Left ventricle myocardium inferior (tissue), 1 donor: ENCODE data around the gene NPY2R. TPM values are rescaled to one million over a fixed set of nuclear protein-coding genes. Genes with fewer than 3 reads are reported as not detected.

Experiments used
- DNase-seq: peaks from one replicate; pipeline ENCODE4 v3.0.0-alpha.2; 2020
- H3K27ac ChIP-seq: fragments of 200-600 bp; replicated peaks from 2 replicates; pipeline ENCODE4 v1.8.0; 2021
- H3K27me3 ChIP-seq: fragments of 200-600 bp; 2 replicates; pipeline ENCODE4 v1.8.0; 2021; ENCODE audit warnings: low read depth
- H3K36me3 ChIP-seq: fragments of 200-600 bp; 2 replicates; pipeline ENCODE4 v1.8.0; 2021
- H3K4me1 ChIP-seq: fragments of 200-600 bp; 2 replicates; pipeline ENCODE4 v1.8.0; 2021
- H3K4me3 ChIP-seq: fragments of 200-600 bp; 2 replicates; pipeline ENCODE4 v1.8.0; 2021; ENCODE audit warnings: mild to moderate bottlenecking, moderate library complexity
- H3K9me3 ChIP-seq: fragments of 200-600 bp; replicated peaks from 2 replicates; pipeline ENCODE4 v1.8.0; 2021
- intact Hi-C: fragments of 100-400 bp; cut with micrococcal nuclease; formaldehyde crosslinking; loops from one replicate; pipeline ENCODE4 v1.11.0; 2022
- total RNA-seq: library from RNA; stranded (reverse); fragmentation: NEBNext Ultra II Directional; extraction: Animal tissue kit (Norgen Biotek cat#: 25700); gene quantifications from one replicate; pipeline ENCODE4 v1.2.1, GENCODE V29; 2021
- TF ChIP-seq, protein P1 (sequence below): fragments of 200-600 bp; IDR thresholded peaks from 2 replicates; pipeline ENCODE4 v1.8.0; 2021; ENCODE audit warnings: antibody characterized with exemption, mild to moderate bottlenecking, borderline replicate concordance
- donor health status: DM: no; HTN: yes; CAD: no; lungs with severe emphysema.

Gene NPY2R
- total RNA-seq, 1 donor from 2014 or later: not detected

DNA sequence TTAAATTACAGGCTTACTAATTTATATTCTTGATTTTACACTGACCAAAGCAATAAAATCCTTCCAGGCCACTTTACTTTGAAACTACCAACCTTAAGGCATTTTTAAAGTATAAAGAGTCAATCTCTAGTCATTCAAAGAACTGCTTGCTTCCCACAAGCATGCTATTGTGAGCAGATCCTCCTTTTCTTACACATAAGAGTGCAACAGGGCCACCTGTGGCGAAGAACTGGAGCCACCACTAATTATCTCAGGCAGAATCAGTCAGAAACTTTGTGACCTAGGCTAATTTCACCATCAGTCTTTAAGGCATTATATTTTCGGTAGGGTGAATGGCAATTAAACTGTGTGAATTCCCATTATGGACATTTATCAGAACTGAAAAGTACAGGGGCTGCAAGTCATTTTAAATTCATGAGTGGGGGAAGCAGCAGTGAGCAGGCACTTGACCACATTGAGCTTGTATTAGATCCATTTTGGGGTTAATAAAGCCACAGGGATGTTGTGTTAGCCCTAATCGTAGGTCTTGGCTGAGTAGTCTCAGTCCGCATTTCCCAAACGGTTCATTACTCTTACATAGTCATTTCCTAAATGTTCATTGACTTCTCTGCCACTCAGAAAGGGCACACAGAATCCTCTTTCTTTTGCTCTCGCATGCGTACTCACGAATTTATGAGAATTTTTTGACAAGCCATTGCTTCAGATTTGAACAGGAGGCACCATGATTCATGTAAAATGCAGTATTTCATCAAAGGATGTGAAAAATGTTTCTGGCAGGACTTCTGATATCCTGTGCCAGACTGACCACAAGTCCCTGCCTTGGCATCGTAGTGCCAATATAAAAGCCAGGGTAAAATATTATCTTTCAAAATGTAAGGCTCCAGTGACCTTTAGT, 39.8 kb downstream of the NPY2R start:
- Histone ChIP-seq H3K36me3 (no peaks in the 10 kb centered on the region), H3K4me3 (no peak overlapping the region), H3K27ac (no peak overlapping the region), H3K9me3 (no peaks in the 10 kb centered on the region), H3K27me3 (no peaks in the 10 kb centered on the region), H3K4me1 (no peaks in the 10 kb centered on the region)
- TF ChIP-seq, protein P1, sequence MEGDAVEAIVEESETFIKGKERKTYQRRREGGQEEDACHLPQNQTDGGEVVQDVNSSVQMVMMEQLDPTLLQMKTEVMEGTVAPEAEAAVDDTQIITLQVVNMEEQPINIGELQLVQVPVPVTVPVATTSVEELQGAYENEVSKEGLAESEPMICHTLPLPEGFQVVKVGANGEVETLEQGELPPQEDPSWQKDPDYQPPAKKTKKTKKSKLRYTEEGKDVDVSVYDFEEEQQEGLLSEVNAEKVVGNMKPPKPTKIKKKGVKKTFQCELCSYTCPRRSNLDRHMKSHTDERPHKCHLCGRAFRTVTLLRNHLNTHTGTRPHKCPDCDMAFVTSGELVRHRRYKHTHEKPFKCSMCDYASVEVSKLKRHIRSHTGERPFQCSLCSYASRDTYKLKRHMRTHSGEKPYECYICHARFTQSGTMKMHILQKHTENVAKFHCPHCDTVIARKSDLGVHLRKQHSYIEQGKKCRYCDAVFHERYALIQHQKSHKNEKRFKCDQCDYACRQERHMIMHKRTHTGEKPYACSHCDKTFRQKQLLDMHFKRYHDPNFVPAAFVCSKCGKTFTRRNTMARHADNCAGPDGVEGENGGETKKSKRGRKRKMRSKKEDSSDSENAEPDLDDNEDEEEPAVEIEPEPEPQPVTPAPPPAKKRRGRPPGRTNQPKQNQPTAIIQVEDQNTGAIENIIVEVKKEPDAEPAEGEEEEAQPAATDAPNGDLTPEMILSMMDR: no peak
- intact Hi-C loops: no loop called here
- DNase-seq: no peak

DNA sequence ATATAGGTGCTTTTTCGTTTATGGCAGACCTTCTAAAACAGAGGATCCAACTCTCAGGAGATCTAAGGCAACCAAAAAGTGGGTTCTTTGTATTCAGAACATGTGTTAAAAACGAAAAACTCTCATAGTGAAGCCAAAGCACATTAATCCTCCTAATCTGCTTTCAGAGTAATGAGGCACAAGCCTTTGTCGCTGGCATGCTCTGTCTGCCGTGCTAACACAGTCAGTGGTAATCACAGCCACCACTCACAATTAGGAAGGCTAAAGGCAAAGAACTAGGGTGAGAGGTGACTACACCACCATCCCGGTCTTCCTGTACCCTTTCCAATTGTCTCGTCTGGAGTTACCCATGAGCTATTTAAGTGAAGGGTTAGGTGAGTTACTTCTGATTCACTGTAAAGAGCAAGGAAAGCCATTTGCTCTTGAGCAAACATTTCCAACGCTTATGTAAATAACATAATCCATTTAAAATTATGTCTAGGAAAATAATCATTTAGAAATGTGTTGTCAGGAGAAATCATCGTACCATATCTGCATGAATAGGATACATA, 40.7 kb downstream of the NPY2R start:
- TF ChIP-seq, protein P1: no peak
- Histone ChIP-seq H3K4me3 (no peak overlapping the region), H3K9me3 (no peaks in the 10 kb centered on the region), H3K4me1 (no peaks in the 10 kb centered on the region), H3K27ac (no peak overlapping the region), H3K27me3 (no peaks in the 10 kb centered on the region), H3K36me3 (no peaks in the 10 kb centered on the region)
- intact Hi-C loops: no loop called here
- DNase-seq: no peak

DNA sequence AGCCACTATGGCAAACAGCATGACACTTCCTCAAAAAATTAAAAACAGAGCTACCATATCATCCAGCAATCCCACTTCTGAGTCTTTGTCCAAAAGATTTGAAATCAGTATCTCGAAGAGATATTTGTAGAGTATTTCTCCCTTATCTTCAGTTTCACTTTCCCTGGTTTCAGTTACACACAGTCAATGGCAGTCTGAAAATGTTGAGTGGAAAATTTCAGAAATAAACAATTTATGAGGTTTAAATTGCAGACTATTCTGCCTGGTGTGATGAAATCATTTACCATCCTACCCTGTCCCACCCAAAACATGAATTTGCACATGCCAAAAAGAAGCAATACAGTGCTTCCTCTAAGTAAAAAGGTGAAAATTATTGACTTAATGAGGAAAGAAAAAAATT, 43.9 kb downstream of the NPY2R start:
- no peaks in the 10 kb centered on the region for H3K36me3 ChIP-seq
- H3K4me1 ChIP-seq: no peaks in the 10 kb centered on the region
- intact Hi-C loops: no loop called here
- no peaks in the 10 kb centered on the region for H3K27me3 ChIP-seq
- H3K27ac ChIP-seq: no peak overlapping the region
- H3K4me3 ChIP-seq: no peak overlapping the region
- TF ChIP-seq, protein P1: no peak
- H3K9me3 ChIP-seq: no peaks in the 10 kb centered on the region
- DNase-seq: no peak

DNA sequence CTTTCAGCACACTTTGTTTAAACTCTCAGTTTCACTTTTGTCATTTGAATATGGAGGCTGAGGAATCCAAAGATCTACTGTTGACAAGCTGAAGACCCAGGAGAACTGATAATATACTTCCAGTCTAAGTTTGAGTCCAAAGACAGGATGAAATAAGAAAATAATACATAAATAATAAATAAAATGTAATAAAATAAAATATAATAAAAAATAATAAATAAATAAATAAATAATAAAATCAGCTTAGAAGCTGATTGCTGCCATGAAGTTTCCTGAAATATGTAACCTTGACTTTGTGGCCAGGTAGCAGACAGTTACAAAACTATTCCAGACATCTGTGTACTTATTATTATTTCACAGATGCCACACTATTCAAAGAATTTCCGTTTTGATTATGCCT, 55.0 kb downstream of the NPY2R start:
- H3K36me3 ChIP-seq: no peaks in the 10 kb centered on the region
- H3K27ac ChIP-seq: no peak overlapping the region
- no peaks in the 10 kb centered on the region for H3K4me1 ChIP-seq
- no peaks in the 10 kb centered on the region for H3K27me3 ChIP-seq
- TF ChIP-seq, protein P1: no peak
- DNase-seq: no peak
- intact Hi-C loops: no loop called here
- H3K9me3 ChIP-seq: peaks cover 5% of the 10 kb centered on the region
- H3K4me3 ChIP-seq: no peak overlapping the region

DNA sequence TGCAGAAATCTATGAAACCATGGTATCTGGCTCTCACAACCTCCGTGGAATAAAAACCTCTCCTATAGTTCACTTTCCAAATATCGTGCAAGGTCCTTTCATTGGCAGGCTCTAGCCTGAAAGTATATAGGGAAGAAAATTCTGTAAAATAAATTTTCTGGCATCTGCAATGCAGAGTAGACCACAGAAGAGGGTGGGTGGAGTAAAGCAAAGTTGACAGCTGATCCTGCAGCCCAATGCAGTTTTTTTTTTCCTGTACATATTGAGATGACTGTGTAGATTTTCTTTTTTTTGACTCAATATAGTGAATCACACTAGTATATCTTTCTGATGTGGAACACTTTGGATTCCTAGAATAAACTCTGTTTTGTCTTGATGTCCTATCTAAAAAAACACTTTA, 56.7 kb downstream of the NPY2R start:
- H3K27me3 ChIP-seq: no peaks in the 10 kb centered on the region
- DNase-seq: no peak
- H3K27ac ChIP-seq: no peak overlapping the region
- no peaks in the 10 kb centered on the region for H3K9me3 ChIP-seq
- H3K36me3 ChIP-seq: no peaks in the 10 kb centered on the region
- H3K4me1 ChIP-seq: no peaks in the 10 kb centered on the region
- H3K4me3 ChIP-seq: no peak overlapping the region
- intact Hi-C loops: no loop called here
- TF ChIP-seq, protein P1: no peak

Other genes starting within 250 kb of the NPY2R start
- 6.6 TPM for gene MAP9, start 168.3 kb downstream of the NPY2R start, total RNA-seq